GM15510 (cell line): Measurements from ENCODE around the gene RHOH.

ENCODE experiments used
- POLR2A ChIP-seq: IDR thresholded peaks from 3 replicates; pipeline ENCODE4 v1.6.1; 2011; ENCODE audit warnings: borderline replicate concordance; ENCODE audit not compliant: insufficient read length; ENCODE audit errors: extremely low read depth

RHOH gene

DNA sequence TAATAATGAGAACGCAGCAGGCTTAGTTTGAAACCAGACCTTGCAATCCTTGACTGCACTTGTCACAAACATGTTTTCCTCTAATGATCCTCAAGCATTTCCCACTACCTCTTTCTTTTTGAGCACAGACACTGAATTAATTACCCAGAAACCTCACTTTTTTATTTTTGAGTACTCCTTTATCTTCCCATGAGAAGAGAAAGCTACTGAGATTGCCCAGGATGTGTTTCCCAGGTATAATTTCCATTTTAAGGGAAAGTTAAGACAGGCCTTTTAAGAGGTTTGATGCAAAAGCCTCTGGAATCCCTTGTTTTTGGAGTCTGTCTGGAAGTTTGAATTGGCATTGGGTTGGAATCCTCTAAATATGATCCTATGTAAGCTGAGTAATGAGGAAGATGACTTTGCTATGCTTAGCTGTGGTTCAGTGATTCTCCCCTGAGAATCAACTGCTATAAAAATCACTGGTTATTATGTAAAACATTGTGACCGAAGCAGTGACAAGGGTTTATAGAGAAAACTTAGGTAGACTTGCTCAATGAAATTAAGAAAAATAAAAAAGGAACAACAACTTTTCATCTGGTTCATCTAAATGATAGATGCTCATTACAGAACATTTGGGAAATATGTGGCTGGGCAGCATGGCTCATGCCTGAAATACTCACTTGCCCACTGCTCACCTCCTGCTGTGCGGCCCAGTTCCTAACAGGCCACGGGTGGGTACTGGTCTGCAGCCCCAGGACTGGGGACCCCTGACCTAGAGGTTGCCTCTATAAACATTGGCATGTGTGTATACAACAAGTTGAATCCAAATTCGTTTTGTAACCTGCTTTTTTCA is 10.8 kb upstream of the RHOH start:
- TF ChIP-seq POLR2A = no peak

DNA sequence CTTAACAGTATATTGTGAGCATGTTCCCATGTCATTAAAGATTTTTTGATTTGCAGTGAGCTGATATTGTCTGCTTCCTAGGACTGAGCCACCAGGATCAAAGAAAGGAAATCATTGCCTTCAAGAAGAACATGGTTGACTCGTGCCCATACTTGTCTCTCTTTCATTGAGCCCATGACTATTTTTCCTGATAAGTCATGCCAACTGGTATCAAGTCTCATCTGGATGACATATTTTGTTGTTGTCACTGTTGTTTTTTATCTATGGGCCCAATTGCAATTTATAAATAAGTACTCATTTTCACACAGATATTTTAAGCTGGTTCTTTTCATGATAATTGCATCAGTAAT is 10.2 kb upstream of the RHOH start:
- TF ChIP-seq POLR2A = no peak

DNA sequence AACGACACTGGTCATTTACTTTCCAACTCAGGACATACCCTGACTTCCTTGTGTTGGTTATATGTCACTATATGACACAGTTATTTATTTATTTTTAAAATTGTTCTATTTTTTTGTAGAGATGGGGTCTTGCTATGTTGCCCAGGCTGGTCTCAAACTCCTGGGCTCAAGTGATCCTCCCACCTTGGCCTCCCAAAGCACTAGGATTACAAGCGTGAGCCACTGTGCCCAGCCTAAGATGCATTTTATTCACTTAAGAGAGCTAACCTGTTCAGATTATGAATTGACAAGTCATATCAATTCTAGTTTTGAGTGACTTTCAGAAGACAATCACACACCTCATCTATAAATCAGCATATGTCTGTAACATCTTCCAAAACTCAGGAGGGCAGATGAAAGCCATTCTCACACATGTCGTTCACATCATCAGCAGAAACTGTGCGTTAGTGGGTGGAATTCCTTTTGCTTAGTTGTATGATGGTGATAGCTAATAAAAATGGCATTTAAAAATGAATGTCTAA is 9.4 kb upstream of the RHOH start:
- no peak for TF ChIP-seq POLR2A

DNA sequence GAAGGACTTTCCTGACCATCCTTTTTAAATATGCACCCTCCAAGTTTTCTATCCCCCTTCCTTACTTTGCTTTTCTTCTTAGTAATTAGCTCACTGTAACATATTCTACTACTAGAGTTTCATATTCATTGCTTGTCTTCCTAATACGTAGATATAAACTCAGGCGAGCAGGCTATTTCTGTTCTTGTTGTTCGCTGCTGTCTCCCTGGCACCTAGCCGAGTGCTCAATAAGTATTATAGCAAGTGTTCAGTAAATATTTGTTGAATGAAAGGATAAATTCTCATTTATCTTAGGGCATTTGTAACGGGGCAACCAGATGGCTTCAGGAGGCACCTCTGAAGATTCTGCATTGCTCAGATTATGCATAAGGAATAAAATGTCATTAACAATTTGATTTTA is 6.8 kb upstream of the RHOH start:
- no peak for TF ChIP-seq POLR2A

DNA sequence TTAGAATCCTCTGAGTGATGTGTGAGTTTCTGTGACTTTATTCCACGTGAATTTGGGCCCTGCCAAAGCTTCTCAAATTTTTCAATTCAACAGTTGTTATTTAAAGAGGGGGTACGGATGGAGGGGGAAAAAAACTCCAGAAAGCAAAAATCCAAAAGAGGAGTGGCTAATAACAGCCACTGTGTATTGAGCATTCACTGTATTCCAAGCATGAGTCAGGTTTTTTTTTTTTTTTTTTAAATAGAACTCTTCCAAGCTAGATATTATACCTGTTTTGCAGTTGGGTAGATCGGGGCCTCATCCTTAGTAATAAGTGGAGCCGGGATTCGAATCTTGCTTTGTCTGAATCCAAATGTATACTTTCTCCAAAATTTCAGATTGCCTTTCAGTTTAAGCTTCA is 6.4 kb upstream of the RHOH start:
- no peak for TF ChIP-seq POLR2A

DNA sequence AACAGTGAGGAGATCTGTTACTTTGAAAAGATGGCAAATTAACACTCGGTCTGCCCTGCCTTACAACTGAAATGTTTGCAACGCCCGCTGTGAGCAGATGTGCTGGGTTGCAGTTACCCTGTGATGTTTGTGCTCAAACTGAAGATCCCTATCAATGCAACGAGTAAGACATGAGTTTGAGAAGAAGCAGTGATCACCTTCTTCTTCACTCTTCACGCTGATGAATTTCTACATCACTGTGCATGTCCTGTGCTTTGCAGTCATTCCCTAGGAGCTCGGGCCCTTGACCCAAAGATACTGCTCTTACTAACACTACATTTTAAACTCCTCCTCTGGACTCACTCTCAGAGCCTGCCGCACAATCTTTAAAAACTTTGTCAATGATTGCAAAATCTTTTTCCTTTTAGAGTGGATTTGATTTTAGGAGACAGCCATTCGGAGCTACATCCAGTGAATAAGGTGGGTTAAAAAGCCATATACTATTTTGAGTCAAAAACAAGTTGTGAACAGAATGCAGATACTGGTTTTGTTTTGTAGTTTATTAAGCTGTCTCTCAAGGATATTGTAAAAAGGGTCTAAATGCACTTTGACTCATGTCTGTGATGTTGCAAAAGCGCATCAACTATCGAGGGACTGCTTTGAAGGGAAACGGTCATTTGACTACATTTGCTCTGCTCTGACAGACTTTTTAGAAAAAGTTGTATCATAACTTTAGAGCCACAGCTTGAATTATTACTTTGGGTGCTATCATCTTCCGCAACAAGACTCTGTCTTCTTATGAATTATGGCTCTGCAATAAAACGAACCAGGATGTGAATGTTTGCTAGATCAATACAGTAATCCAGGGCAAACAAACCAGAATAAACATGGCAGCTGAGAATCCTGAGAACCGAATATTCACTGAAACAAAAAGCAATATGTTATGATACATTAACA is 5.7 kb upstream of the RHOH start:
- TF ChIP-seq POLR2A = no peak

DNA sequence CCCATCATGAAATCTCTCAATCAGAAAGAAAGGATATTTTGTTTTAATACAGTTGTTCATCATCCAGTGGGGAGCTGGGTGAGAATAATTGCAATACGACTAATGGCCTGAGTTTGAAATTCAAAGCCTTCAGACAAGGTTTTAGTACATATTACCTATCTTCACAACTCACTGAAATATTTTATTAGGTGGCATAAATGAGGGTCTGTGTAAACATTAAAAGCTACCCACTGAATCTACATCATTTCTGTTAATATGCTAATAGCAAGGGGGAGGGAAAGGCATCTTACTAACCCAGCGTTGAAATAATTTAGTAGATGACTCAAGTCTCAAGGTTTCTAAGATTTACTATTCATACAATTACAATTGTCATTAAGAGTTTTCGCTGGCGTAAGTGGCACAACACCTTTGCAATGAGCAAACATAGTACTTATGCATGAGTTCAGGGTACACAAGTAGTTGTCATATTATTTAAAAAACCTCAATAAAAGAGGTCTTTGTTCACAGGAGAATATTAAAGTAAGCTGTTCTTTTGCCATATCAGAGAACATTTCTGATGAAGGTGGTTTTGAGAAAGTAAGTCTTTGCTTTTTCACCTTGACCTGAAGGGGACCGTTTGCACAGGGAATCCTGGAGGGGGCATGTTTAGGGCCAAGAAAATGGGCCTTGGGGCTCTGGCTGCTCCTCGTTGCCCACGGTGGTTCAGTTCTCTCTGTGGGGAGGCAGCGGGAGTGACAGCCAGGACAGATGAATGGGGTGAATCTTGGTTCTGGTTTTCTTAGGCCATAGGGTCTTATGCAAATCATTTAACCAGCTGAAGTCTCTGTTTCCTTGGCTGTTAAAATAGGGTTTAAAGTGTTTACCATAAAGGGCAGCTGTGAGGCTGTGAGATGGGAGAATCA is 4.5 kb upstream of the RHOH start:
- TF ChIP-seq POLR2A = peak; percentile 67

DNA sequence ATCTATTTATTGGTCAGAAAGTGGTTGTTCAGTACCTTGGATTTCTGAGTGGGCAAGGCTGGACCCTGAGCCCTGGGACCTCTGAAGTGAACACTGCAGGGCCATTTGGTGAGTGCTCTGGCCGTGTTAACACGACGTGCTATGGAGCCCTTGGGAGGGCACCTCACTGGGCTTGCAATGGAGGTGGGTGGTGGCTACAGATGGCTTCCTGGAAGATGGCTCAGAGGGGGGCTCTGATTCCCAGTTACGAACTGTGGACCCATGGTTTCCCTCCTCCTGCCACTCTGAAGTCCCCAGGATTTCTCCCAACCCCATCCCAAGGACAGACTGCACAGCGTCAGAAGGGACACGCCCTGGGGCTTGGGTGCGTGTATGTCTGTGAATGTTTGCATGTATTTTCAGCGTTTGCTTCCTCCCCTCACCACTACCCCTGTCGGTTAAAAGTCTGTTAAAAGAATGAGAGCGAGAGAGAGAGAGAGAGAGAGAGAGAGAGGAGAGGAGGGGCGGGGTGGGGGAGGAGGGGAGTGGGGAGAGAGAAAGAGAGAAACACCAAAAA is 3.7 kb upstream of the RHOH start:
- TF ChIP-seq POLR2A = peak; percentile 57

DNA sequence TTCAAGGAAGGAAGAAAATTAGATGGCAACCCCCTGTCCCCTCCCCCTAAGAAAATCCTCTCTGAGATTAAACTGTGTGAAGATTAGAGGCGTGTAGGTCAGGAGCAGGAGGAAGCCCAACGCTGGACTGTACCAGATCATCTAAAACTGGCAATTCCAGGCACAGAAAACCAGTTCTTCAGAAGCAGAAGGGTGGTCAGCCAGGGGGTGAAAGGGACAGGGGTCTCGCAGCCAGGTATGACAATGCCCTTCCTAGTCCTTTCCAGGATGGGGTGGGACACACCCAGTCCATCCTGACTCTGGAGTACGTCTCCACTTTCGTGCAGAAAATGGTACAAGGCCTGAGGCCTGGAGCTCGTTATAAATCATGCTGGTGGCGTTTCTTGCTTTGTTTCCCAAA is 3.3 kb upstream of the RHOH start:
- no peak for TF ChIP-seq POLR2A

DNA sequence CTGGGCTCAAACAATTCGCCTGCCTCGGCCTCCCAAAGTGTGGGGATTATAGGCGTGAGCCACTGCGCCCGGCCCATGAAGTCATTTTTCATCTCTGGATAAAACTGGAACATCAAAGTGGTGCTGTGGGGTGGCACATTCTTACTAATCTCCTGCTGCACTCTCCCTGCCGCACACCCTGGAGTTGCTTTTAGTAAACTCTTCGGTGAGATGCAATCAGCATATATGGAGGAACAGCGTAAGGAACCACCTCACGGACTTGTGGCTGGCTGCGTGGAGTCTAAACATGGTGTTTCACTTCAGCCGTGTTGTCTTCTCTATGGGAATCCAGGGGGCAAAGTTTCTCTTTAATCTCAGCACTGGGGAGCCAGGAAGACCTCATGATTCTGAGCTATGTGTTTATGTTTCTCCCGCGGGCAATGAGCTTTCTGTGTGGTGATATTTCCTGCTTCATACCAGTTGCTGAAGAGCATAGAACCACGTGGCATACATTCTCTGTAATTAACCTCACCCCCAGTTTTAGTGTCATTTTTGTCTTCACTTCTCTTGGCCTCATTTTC is 2.1 kb upstream of the RHOH start:
- TF ChIP-seq POLR2A = peak; percentile 40

DNA sequence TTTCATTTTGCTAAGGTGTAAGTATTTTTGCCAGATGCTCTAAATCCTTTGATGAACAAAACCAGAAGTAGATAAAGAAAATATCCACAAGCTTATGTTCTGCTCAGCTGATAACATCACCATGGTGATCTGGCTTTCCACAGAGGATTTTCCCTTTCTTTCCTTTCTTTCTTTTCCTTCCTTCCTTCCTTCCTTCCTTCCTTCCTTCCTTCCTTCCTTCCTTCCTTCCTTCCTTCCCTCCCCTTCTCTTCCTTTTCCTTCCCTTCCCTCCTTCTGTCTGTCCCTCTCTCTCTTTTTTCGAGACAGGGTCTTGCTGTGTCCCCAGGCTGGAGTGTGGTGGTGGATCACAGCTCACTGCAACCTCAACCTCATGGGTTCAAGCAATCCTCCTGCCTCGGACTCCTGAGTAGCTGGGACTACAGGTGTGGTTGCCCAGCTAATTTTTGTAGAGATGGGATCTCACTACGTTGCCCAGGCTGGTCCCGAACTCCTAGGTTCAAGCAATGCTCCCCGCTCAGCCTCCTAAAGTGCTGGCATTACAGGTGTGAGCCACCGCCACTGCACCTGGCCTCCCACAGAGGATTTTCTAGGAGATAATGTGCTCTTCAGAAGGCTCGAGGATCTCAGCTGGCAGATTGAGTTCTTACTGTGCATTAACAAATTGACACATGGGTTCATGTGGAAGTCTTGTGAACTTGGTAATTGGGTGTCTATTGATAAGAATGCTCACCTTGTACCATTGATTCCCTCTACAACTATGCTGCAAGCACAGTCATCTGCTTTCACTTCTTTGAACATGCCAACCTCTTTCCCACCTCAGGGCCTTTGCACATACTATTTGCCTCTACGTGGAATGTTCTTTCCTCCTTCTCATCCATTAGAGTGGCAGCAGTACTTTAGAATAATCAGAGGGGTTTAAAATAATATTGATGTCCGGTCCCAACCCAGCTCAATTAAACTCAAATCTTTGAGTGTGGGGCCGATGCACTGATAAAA is 1.4 kb upstream of the RHOH start:
- TF ChIP-seq POLR2A = no peak

DNA sequence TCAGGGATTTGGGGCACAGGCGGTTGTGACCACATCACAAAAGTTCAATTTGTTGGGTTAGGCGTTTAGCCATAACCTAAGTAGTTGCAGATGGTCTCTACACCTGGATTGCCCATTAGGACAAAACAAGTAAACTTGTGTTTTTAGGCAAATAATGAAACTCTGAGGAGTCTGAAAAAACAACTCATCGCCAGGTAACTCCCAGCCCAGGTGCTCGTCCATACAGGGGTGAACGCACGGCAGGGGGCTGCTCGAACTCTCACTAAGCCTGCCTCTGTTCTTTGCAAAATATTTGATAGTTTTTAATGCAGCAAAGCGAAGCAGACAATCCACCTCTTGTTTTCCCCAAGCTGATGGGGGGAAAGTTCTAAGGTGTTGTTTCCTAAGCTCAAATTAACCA is 559 bp upstream of the RHOH start:
- TF ChIP-seq POLR2A = no peak
